HepG2 (cell line): ENCODE results near the gene FOXD2. TPM values are rescaled to one million over a fixed set of nuclear protein-coding genes. Genes with fewer than 3 reads are reported as not detected.
"Not testable (repeated sequence)": the region's sequence is repeated elsewhere in the genome, so short reads cannot be mapped to it uniquely, and the experiment has no call there.

Source experiments
- ATAC-seq: fragments of 200-7000 bp; cut with Tn5 transposase; 3 replicates; pipeline ENCODE4 v1.9.1; 2020; ENCODE audit warnings: mild to moderate bottlenecking, moderate library complexity
- BruUV-seq: library from RNA; stranded (reverse); fragments of 400-500 nt; replicated peaks from 2 replicates; lab custom pipeline; 2021; lab: Mats Ljungman, UMichigan
- CTCF ChIA-PET: fragments of 300-600 bp; formaldehyde crosslinking; extraction: SDS; loops from one replicate; lab custom pipeline; 2021; ENCODE audit warnings: low total read pairs, inconsistent platforms, low intra/inter-chr PET ratio; lab: Yijun Ruan, JAX
- POLR2A ChIA-PET: fragments of 350-600 bp; sonication (Branson Sonifier 250); formaldehyde crosslinking; loops from one replicate; lab custom pipeline; 2020; ENCODE audit warnings: antibody characterized with exemption, inconsistent platforms; lab: Yijun Ruan, JAX
- DNase-seq: peaks from one replicate; pipeline ENCODE4 v3.0.0-alpha.2; 2015; ENCODE audit warnings: low spot score
- FAIRE-seq: peaks from 3 replicates; lab custom pipeline; 2011; peaks lifted over from hg19 to GRCh38; lab: Jason Lieb, UNC
- H2AFZ ChIP-seq: one replicate; pipeline ENCODE4 v1.6.1; 2011; ENCODE audit warnings: low read length, inconsistent platforms
- H3K27ac ChIP-seq: fragments of 300-600 bp; 3 replicates; pipeline ENCODE4 v1.8.0; 2011; ENCODE audit warnings: mixed run types, mild to moderate bottlenecking, mixed read lengths, low read length, inconsistent platforms; ENCODE audit not compliant: insufficient read depth; ENCODE audit errors: extremely low read length
- H3K27me3 ChIP-seq, 2 experiments: fragments of 200-600 bp in 1 of 2; 2 replicates in 1 of 2; 3 replicates in 1 of 2; pipeline versions ENCODE4 v1.6.0 to v1.8.0; 2011; ENCODE audit warnings: low read length in 2 of 2, mild to moderate bottlenecking in 2 of 2, moderate library complexity in 2 of 2, inconsistent platforms in 1 of 2; ENCODE audit not compliant: insufficient read depth in 2 of 2, control insufficient read depth in 1 of 2
- H3K36me3 ChIP-seq, 2 experiments: fragments of 200-600 bp in 1 of 2; replicated peaks in 1 of 2; 2 replicates in 1 of 2; 3 replicates in 1 of 2; pipeline versions ENCODE4 v1.5.1 to v1.8.0; 2011; ENCODE audit warnings: low read length in 2 of 2, inconsistent platforms in 1 of 2; ENCODE audit not compliant: insufficient read depth in 2 of 2, control insufficient read depth in 1 of 2
- H3K4me1 ChIP-seq: 2 replicates; pipeline ENCODE4 v1.5.1; 2012; ENCODE audit warnings: low read length, inconsistent platforms; ENCODE audit not compliant: insufficient read depth
- H3K4me2 ChIP-seq: 2 replicates; pipeline ENCODE4 v1.6.0; 2011; ENCODE audit warnings: low read depth, low read length, inconsistent platforms
- H3K4me3 ChIP-seq, 3 experiments: fragments of 200-600 bp in 1 of 3; sonication (generic), shearing (Covaris generic) in 1 of 3; replicated peaks in 1 of 3; 2 replicates each; pipeline ENCODE4 v1.5.1; 2011 to 2016; ENCODE audit warnings: low read length in 3 of 3, inconsistent platforms in 2 of 3, low read depth in 2 of 3, mild to moderate bottlenecking in 2 of 3, control low read depth in 1 of 3, mixed read lengths in 1 of 3; ENCODE audit not compliant: insufficient read depth in 1 of 3
- H3K79me2 ChIP-seq: one replicate; pipeline ENCODE4 v1.6.1; 2011; ENCODE audit warnings: low read length, inconsistent platforms; ENCODE audit not compliant: insufficient read depth
- H3K9ac ChIP-seq: 2 replicates; pipeline ENCODE4 v1.6.0; 2011; ENCODE audit warnings: mild to moderate bottlenecking, low read depth, low read length, inconsistent platforms; ENCODE audit not compliant: insufficient read depth
- H3K9me3 ChIP-seq: 2 replicates; pipeline ENCODE4 v1.5.1; 2012; ENCODE audit warnings: mild to moderate bottlenecking, low read length
- H4K20me1 ChIP-seq: 2 replicates; pipeline ENCODE4 v1.6.0; 2011; ENCODE audit warnings: inconsistent platforms, mild to moderate bottlenecking, low read length, moderate library complexity; ENCODE audit not compliant: insufficient read depth
- HDAC6 ChIP-seq: fragments of 200-600 bp; sonication (generic); IDR thresholded peaks from 2 replicates; pipeline ENCODE4 v1.7.0; 2017; ENCODE audit warnings: mild to moderate bottlenecking, antibody characterized with exemption, low read length, low read depth
- ZNF556 ChIP-seq: sonication (generic); formaldehyde crosslinking; IDR thresholded peaks from 2 replicates; pipeline ENCODE4 v1.4.0; 2020; ENCODE audit warnings: mild to moderate bottlenecking, missing genetic modification reagents, borderline replicate concordance
- ZNF652 ChIP-seq: IDR thresholded peaks from 2 replicates; pipeline ENCODE4 v1.6.1; 2016; ENCODE audit warnings: low read depth, borderline replicate concordance
- WGBS: methylation state at CpG from one replicate; pipeline ENCODE4 v1.1.6; 2017; ENCODE audit warnings: low lambda C conversion rate; 5-methylcytosine and 5-hydroxymethylcytosine counted together
- in situ Hi-C: cut with HindIII; loops from 2 replicates; pipeline ENCODE4 v1.10.0; 2017; ENCODE audit warnings: low pct_unique_long_range_greater_than_20kb; ENCODE audit not compliant: extremely low pct_ligation_motif_present
- intact Hi-C: fragments of 100-400 bp; cut with micrococcal nuclease; formaldehyde crosslinking; loops from one replicate; pipeline ENCODE4 v1.10.0; 2022; ENCODE audit not compliant: unreplicated experiment
- polyA plus RNA-seq, 8 experiments: library from polyadenylated mRNA; depleted of rRNA in 3 of 8; stranded (reverse) in 7 of 8; unstranded in 1 of 8; fragments of >200 nt; fragmentation: Illumina TruSeq in 4 of 8; extraction: Trizol in 4 of 8; gene quantifications; 2 replicates each; pipeline versions ENCODE4 v1.2.1 to v1.2.3, GENCODE V29; 2011 to 2016; ENCODE audit warnings: low read depth in 4 of 8, missing spikeins in 1 of 8, mixed read lengths in 1 of 8; ENCODE audit not compliant: insufficient read depth in 1 of 8
- total RNA-seq, 5 experiments: library from RNA; depleted of rRNA; stranded (reverse); fragments of >200 nt; fragmentation: Illumina TruSeq; extraction: Trizol; gene quantifications; 2 replicates each; pipeline ENCODE4 v1.2.3, GENCODE V29; 2016; ENCODE audit warnings: low read depth in 1 of 5
- TF ChIP-seq, protein P1 (sequence below): sonication (generic); formaldehyde crosslinking; IDR thresholded peaks from 2 replicates; pipeline ENCODE4 v1.9.0; 2021; ENCODE audit warnings: missing genetic modification reagents, mild to moderate bottlenecking, borderline replicate concordance
- TF ChIP-seq, protein P2 (sequence below): IDR thresholded peaks from 2 replicates; pipeline ENCODE4 v1.6.1; 2016; ENCODE audit warnings: missing compliant biosample characterization, missing genetic modification reagents, borderline replicate concordance
- TF ChIP-seq, protein P3 (sequence below): sonication (generic); formaldehyde crosslinking; IDR thresholded peaks from 2 replicates; pipeline ENCODE4 v1.4.0; 2020; ENCODE audit warnings: mild to moderate bottlenecking, missing genetic modification reagents

FOXD2 gene
- total and polyA plus RNA-seq, 2 of the 13 experiments (the other 11 are each of a cell fraction or from before 2014, with no cell fraction given) = 0.01 to 0.09 TPM

DNA sequence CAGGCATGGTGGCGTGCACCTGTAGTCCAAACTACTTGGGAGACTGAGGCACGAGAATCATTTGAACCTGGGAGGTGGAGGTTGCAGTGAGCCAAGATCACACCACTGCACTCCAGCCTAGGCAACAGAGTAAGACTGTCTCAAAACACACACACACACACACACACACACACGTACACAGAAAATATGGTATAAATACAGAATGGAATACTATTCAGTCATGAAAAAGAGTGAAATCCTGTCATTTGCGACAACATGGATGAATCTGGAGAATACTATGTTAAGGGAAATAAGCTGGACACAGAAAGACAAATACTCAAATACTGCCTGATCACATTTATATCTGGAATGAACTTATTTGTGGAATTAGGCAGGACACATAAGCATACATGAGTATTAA, 18.4 kb downstream of the FOXD2 start:
- Histone ChIP-seq H3K79me2 (no peaks in the 10 kb centered on the region), H3K4me3 (no peak overlapping the region), H3K27ac (no peak overlapping the region), H3K36me3 (no peaks in the 10 kb centered on the region), H4K20me1 (0 out of 2 replicates have a peak, but pooled peaks cover 2% of the 10 kb centered on the region), H3K4me1 (no peaks in the 10 kb centered on the region), H3K4me2 (no peak overlapping the region), H3K9ac (no peak overlapping the region), H2AFZ (no peak overlapping the region), H3K9me3 (no peaks in the 10 kb centered on the region), H3K27me3 (peaks cover 3 to 60% of the 10 kb centered on the region in 2 experiments; a peak in 4 of 5 replicates)
- DNase-seq (no peak), FAIRE-seq (no peak), ATAC-seq (no peak)
- WGBS = 20% methylated on average over 4 of the region's 4 CpGs
- no peak for TF ChIP-seq ZNF652
- no peak for TF ChIP-seq ZNF556 (CRISPR knock-in tag)
- TF ChIP-seq HDAC6 = no peak
- TF ChIP-seq, protein P1, sequence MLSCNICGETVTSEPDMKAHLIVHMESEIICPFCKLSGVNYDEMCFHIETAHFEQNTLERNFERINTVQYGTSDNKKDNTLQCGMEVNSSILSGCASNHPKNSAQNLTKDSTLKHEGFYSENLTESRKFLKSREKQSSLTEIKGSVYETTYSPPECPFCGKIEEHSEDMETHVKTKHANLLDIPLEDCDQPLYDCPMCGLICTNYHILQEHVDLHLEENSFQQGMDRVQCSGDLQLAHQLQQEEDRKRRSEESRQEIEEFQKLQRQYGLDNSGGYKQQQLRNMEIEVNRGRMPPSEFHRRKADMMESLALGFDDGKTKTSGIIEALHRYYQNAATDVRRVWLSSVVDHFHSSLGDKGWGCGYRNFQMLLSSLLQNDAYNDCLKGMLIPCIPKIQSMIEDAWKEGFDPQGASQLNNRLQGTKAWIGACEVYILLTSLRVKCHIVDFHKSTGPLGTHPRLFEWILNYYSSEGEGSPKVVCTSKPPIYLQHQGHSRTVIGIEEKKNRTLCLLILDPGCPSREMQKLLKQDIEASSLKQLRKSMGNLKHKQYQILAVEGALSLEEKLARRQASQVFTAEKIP (CRISPR knock-in tag) = no peak
- TF ChIP-seq, protein P2, sequence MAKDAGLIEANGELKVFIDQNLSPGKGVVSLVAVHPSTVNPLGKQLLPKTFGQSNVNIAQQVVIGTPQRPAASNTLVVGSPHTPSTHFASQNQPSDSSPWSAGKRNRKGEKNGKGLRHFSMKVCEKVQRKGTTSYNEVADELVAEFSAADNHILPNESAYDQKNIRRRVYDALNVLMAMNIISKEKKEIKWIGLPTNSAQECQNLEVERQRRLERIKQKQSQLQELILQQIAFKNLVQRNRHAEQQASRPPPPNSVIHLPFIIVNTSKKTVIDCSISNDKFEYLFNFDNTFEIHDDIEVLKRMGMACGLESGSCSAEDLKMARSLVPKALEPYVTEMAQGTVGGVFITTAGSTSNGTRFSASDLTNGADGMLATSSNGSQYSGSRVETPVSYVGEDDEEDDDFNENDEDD (CRISPR knock-in tag) = no peak
- TF ChIP-seq, protein P3, sequence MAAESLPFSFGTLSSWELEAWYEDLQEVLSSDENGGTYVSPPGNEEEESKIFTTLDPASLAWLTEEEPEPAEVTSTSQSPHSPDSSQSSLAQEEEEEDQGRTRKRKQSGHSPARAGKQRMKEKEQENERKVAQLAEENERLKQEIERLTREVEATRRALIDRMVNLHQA (CRISPR knock-in tag) = no peak
- CTCF ChIA-PET = no interaction called here
- intact Hi-C loops = no loop called here
- in situ Hi-C loops = no loop called here
- no TSS peak for BruUV-seq
- POLR2A ChIA-PET = no interaction called here

DNA sequence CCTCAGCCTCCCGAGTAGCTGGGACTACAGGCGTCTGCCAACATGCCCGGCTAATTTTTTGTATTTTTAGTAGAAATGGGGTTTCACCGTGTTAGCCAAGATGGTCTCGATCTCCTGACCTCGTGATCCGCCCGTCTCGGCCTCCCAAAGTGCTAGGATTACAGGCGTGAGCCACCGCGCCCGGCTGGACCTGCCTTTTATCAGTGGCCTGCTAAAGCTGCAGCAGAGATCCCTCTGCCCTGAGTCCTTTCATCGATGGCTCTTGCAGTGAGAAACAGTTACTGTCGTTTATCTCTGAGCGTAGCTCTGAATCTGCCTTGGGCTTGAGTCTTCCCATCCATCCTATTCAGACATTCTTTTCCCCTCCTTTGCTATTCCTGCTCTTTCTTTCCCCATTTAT, 19.7 kb downstream of the FOXD2 start:
- H3K9me3 ChIP-seq, H3K9ac ChIP-seq, H3K27ac ChIP-seq, ATAC-seq, H3K36me3 ChIP-seq, POLR2A ChIA-PET, DNase-seq, intact Hi-C loops, H3K4me2 ChIP-seq, H3K79me2 ChIP-seq, H4K20me1 ChIP-seq, CTCF ChIA-PET, H2AFZ ChIP-seq, in situ Hi-C loops, FAIRE-seq, H3K4me1 ChIP-seq, H3K4me3 ChIP-seq, BruUV-seq: not testable (repeated sequence)
- peaks cover 3 to 55% of the 10 kb centered on the region in 2 experiments for H3K27me3 ChIP-seq
- WGBS = 51% methylated on average over 16 of the region's 16 CpGs
